ENCODE results near the gene GPER1.
"Not testable (repeated sequence)": the region's sequence is repeated elsewhere in the genome, so short reads cannot be mapped to it uniquely, and the experiment has no call there.

GPER1 gene

DNA sequence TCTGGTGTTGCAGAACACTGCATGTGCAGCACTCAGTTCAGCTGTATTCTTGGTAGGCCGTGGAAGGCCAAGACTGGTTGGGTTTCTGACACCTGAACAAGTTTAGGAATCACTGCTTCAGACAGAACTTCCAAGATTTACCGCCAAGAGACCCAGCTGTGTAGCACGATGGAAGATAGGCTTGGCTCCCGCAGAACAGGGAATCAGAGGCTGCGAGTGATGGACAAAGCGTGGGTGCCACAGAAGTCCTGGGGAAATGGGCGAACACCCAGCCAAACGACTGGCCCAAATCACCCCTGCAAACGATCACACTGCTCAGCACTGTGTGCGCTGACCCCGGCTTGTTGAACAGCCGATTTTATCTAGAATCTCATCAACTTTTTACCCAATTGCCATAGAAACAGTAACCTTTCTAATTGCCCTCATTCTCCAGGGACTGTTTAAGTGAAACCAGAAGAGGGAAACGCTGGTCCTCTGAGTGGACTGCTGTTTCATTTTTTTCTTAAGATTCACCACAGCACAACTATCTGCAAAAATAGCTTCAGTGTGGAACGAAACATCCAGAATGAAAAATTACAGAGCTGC is 54.2 kb downstream of the GPER1 start:
- no peak for DNase-seq (ENCODE audit: extremely low spot score)
- CTCF ChIA-PET = no interaction called here
- POLR2A ChIA-PET = no interaction called here
- TF ChIP-seq FOXK2 (IDR thresholded peaks at IDR 0.05) (no peak), ELF4 (IDR thresholded peaks at IDR 0.05) (no peak), LEF1 (IDR thresholded peaks at IDR 0.05; ENCODE audit: borderline replicate concordance) (no peak), SP1 (IDR thresholded peaks at IDR 0.05) (no peak), CTBP1 (IDR thresholded peaks at IDR 0.05; ENCODE audit: borderline replicate concordance) (no peak), NFRKB (IDR thresholded peaks at IDR 0.05) (no peak), FOXA1 (IDR thresholded peaks at IDR 0.05) (no peak), L3MBTL2 (conservative IDR thresholded peaks at IDR 0.05) (no peak), ZNF384 (IDR thresholded peaks at IDR 0.05) (no peak), SUZ12 (IDR thresholded peaks at IDR 0.05) (no peak), TARDBP (IDR thresholded peaks at IDR 0.05) (no peak), HDGF (IDR thresholded peaks at IDR 0.05; ENCODE audit: borderline replicate concordance) (no peak), ARNT (IDR thresholded peaks at IDR 0.05) (no peak)

DNA sequence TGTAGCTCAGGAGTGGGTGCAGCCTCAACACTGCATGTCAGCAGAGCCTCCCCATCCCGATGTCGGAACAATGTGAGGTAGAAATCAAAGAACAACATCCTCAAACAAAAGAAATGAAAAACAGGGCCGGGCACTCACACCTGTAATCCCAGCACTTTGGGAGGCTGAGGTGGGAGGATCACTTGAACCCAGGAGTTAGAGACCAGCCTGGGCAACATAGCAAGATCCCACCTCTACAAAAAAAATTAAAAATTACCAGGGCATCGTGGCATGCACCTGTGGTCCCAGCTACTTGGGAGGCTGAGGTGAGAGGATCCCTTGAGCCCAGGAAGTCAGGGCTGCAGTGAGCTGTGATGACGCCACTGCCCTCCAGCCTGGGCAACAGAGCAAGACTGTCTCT is 55.1 kb downstream of the GPER1 start:
- CTCF ChIA-PET = interaction anchor here (1.1 to 1.2 kb wide), 2 partner anchors 34 to 150 kb away, joined by 3 read pairs; no protein-coding TSS in a partner anchor
- DNase-seq (ENCODE audit: extremely low spot score); POLR2A ChIA-PET: not testable (repeated sequence)
